HG03108 (cell line): ENCODE results near the gene PRDM1.

Experiments used
- ATAC-seq: cut with Tn5 transposase; IDR thresholded peaks from one replicate; pipeline ENCODE4 v1.9.1; 2021; ENCODE audit warnings: moderate library complexity; ENCODE audit not compliant: unreplicated experiment

The PRDM1 gene

DNA sequence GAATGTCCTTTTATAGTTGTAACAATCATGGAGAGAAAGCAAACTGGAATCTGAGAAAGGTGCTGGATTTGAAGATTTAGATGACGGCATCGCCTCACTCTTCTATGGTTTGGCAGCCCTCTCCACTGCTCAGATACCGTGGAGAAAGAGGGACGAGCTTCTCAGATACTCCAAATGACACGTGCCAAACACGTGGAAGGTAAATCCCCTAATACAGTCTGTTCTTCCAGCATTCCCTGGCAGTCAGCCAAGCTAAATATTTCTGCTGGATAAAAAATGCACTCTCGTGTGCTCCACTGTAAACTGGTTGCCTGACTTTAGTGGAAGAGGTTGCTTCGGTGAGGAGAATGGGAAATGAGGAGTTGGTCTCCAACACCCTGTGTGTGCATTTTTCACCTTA lies 16.7 kb upstream of the PRDM1 start:
- ATAC-seq: no peak

- no peak for ATAC-seq
Observed at GRCh38 chr6:106070636-106071035, 15.5 kb upstream of the PRDM1 start.

- ATAC-seq: no peak
Observed at GRCh38 chr6:106072501-106073090, 13.5 kb upstream of the PRDM1 start.

- ATAC-seq: no peak
Observed at GRCh38 chr6:106074146-106074545, 12.0 kb upstream of the PRDM1 start.

GRCh38 chr6:106076139-106076538 lies 10.0 kb upstream of the PRDM1 start:
- no peak for ATAC-seq

DNA sequence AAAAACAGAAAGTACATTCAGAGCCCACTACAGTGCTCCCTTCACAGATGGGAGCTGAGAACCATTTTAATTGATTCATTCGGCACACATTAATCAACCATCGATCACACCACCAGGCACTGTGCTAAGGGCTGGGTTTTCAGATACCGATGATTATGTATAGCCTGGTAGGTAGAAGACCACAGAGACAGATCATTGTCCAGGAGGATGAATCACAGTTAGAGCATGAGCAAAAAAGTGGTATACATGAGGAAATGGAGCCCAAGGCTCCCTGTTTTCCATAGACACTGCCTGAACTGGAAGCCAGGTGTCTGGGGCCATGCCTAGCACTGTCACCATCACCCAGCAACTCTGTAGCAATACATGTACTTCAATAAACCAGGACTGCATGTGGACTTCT lies 9.0 kb upstream of the PRDM1 start:
- ATAC-seq: no peak

DNA sequence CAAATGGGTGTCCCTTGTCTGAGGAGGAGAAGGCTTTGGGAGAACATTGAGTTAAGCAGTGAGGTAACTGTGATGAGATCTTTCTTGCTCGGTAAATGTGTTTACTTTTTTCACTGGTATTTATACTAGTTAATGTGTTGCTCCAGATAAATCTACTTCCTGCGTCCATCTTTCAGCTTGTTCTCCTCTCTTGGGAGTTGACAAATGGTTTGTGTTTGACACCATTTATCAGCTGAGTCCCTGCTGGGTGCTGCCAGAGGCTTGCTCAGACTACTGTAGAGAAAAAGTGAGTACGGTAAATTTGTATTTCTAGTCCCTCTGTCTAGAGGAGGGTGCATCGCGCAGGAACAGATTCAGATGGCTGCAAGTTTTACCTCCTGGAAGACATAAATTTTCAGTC lies 8.3 kb upstream of the PRDM1 start:
- no peak for ATAC-seq

- ATAC-seq: no peak
Observed at GRCh38 chr6:106079961-106080762, 6.0 kb upstream of the PRDM1 start.

GRCh38 chr6:106080763-106081095 lies 5.4 kb upstream of the PRDM1 start:
- ATAC-seq: no peak

DNA sequence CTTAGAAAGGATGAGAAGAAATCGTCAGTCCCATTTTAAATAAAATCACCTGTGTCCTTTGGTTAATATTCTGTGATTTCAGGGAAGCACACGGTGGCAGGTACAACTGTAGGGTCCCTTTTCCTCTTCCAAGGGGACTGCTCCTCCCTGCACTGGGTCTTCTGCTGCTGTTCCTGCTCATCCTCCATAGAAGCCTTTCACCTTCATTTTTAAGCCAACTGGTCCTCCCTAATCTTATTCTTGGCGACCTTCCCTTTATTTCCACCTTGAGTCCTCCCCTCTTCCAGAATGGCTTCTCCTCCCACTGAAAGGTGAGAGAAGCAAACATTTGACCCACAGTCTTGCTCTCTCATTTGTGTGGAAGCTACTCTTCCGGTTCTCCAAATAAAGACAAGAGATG lies 4.4 kb upstream of the PRDM1 start:
- no peak for ATAC-seq

DNA sequence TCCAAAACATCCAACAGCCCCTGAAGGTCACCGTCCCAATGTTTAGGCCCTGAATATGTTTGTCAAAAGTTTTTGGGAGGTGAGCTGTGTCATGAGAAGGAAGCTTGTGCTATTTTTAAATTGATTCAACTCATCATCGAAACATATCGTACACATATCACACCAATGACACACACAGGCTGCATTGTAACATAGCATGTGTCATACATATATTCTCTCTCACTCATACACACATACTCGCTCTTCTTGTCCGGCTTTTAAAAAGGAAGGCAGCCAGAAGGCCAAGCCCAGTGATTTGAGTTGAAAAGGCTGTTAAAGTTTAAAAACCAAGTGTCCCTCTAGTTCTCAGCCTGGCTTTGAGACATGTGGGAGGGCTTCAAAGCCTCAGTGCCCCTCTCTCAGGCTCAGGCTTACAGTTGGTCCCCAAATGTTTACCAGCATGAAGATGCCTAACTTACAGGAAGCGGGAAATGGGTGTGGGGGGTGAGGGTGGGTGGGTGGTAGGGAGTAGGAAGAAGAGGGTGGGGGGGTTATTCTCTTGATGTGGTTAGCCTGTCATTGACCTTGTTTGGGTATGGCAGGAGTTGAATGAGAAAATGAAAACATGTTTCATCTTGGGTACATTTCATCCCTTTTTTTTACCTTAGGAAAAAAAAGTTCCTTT lies 3.3 kb upstream of the PRDM1 start:
- ATAC-seq: no peak

DNA sequence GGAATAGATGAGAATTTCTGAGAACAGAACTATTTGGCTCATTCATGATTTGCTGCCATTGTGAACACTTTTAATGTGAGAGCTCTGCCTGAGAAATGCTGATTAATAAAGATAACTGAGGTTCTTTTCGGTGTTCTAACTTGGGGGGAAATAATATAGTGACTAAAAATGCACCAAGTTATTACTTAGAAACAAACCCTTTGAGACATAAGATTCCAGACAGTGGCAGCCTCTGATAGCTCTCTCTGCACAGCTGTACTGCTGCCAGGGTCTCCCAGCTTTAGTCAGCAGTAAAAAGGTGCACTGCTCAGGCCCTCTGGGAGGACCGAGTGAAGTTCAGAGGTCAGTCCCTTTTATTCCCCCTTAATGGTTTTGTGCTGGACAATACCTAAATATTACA lies 2.5 kb upstream of the PRDM1 start:
- ATAC-seq: no peak

GRCh38 chr6:106084106-106084988 lies 1.8 kb upstream of the PRDM1 start:
- peak; percentile 66 for ATAC-seq

DNA sequence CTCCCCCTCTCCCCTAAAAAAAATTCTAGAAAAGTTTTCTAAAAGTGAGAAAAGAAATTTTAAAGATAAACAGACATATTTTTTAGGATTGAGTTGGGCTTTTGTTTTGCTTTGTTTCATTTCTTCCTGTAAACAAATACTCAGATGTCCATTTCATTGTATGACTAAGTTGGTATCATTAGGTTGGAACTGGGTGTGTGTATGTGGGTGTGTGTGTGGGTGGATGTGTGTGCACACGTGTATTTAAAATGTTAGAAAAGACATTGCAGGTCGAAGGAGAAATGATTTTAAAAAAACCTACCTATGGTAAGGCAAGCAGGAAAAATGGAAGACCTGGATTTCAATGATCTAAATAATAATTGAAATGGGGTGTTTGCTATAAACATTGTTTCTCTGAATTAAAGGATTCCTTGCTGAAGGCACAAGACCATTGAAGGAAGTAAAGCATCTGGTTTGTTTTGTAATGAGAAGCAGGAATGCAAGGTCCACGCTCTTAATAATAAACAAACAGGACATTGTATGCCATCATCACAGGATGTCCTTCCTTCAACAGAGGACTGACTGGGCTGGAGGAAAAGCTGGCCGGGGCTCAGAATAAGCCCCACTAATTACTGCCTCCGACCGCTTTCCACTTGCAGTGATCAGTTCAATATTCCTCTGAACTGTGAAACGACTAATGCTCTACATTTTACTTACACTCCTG lies 996 bp upstream of the PRDM1 start:
- no peak for ATAC-seq

- no peak for ATAC-seq
Observed at GRCh38 chr6:106085692-106085983, 498 bp upstream of the PRDM1 start.

DNA sequence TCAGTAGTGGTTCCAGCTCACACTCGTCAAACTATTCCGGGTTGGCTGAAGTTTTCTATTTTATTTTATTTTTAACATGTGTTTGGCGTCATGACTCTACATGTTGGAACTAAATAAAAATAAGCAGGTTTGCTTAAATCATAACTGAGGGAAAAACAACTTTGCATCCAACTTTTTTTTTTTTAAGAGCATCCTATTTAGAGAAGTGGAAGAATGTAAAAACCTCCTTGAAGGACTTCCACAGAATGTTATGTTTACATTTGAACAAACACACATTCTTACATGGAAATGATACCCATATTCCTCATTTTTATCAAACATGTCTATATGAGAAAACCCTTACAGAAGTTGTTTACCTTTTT lies 659 bp downstream of the PRDM1 start:
- no peak for ATAC-seq

GRCh38 chr6:106087548-106088325 lies 1.6 kb downstream of the PRDM1 start:
- no peak for ATAC-seq

DNA sequence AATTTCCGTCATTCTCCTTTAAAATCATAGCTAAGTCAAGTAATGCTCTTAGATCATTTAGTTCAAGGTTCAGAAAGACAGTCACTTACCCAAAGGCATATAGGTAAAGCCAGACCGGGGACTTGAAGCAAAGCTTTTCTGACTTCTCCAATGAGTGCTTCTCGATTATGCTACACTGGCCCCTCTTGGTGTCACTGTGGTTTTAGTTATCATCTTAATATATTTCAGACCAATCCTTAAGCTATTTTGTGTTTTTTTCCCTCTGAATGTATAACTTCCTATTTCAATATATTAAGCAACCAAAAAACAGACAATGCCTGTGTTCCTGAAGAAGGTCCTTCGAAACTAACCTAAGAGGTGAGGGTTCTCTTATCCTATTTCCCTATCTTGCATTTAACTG lies 3.9 kb downstream of the PRDM1 start:
- ATAC-seq: no peak

DNA sequence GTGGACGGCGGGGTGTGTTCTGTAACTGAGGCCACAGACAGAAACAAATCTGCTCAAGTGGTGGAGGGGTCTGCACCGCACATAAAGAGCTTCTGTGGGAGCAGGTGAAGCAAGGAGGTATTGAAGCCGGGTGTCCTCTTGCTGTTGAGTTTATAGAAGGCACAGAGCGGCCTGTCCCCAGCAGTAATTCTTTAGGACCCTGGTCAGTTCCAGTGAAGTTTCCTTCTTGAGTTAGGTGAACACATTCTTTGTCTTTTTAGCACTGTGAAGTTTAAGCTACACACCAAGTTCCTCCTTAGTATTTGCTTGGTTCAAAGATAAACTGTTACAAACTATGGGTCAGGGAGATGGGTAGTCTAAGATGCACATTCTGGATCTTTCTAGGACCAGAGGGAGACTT lies 6.1 kb downstream of the PRDM1 start:
- no peak for ATAC-seq

GRCh38 chr6:106094261-106094963 lies 8.3 kb downstream of the PRDM1 start:
- no peak for ATAC-seq
